ES-I3 (cell line): ENCODE results near the gene CSNK1D.

Experiments
- H3K36me3 ChIP-seq: 2 replicates; pipeline ENCODE4 v1.6.1; 2013; ENCODE audit warnings: mild to moderate bottlenecking, low read length, control low read depth, moderate library complexity; ENCODE audit not compliant: insufficient read depth
- H3K4me1 ChIP-seq: 2 replicates; pipeline ENCODE4 v1.6.1; 2013; ENCODE audit warnings: mild to moderate bottlenecking, control low read depth, low read length; ENCODE audit not compliant: insufficient read depth
- H3K9ac ChIP-seq: 2 replicates; pipeline ENCODE4 v1.6.1; 2013; ENCODE audit warnings: low read depth, mild to moderate bottlenecking, low read length, moderate library complexity
- H3K9me3 ChIP-seq: 2 replicates; pipeline ENCODE4 v1.6.1; 2013; ENCODE audit warnings: mild to moderate bottlenecking, low read length, moderate library complexity; ENCODE audit not compliant: control insufficient read depth, insufficient read depth

Gene CSNK1D

GRCh38 chr17:82232322-82232820 lies 41.1 kb downstream of the CSNK1D start:
- Histone ChIP-seq H3K9me3 (no peaks in the 10 kb centered on the region), H3K4me1 (peaks cover 5% of the 10 kb centered on the region; the same call in 1 of the 2 replicates), H3K9ac (peak overlapping the region; percentile 84), H3K36me3 (no peaks in the 10 kb centered on the region)

- peaks cover 5% of the 10 kb centered on the region; the same call in 1 of the 2 replicates for H3K4me1 ChIP-seq
- H3K9ac ChIP-seq, result peak overlapping the region; percentile 84
- H3K36me3 ChIP-seq, result no peaks in the 10 kb centered on the region
- H3K9me3 ChIP-seq, result no peaks in the 10 kb centered on the region
Measured at GRCh38 chr17:82231562-82232321, 41.8 kb downstream of the CSNK1D start.

- Histone ChIP-seq H3K4me1 (peaks cover 5% of the 10 kb centered on the region; the same call in 1 of the 2 replicates), H3K9me3 (no peaks in the 10 kb centered on the region), H3K9ac (peak overlapping the region; percentile 84), H3K36me3 (no peaks in the 10 kb centered on the region)
Measured at GRCh38 chr17:82231312-82231561, 42.3 kb downstream of the CSNK1D start.

GRCh38 chr17:82230609-82231311 lies 42.7 kb downstream of the CSNK1D start:
- Histone ChIP-seq H3K9ac (peak overlapping the region; percentile 84), H3K9me3 (no peaks in the 10 kb centered on the region), H3K4me1 (no peaks in the 10 kb centered on the region; the same call in 1 of the 2 replicates), H3K36me3 (no peaks in the 10 kb centered on the region)

- Histone ChIP-seq H3K36me3 (no peaks in the 10 kb centered on the region), H3K9me3 (no peaks in the 10 kb centered on the region), H3K4me1 (no peaks in the 10 kb centered on the region; the same call in 1 of the 2 replicates), H3K9ac (peak overlapping the region; percentile 59; the same call in 1 of the 2 replicates)
Measured at GRCh38 chr17:82229698-82230608, 43.5 kb downstream of the CSNK1D start.

- Histone ChIP-seq H3K9ac (peak within 1 kb of the TSS; percentile 59; the same call in 1 of the 2 replicates), H3K4me1 (no peaks in the 10 kb centered on the region; the same call in 1 of the 2 replicates), H3K9me3 (no peaks in the 10 kb centered on the region)
Measured at GRCh38 chr17:82228842-82229697, 44.4 kb downstream of the CSNK1D start, which contains the start of gene SLC16A3. SLC16A3 (plus strand) TSS chr17:82229042; CDS start chr17:82236009, 6,967 bp downstream.

GRCh38 chr17:82228278-82228841 lies 45.1 kb downstream of the CSNK1D start:
- Histone ChIP-seq H3K9me3 (no peaks in the 10 kb centered on the region), H3K36me3 (no peaks in the 10 kb centered on the region), H3K9ac (peak overlapping the region; percentile 59; the same call in 1 of the 2 replicates), H3K4me1 (no peaks in the 10 kb centered on the region; the same call in 1 of the 2 replicates)

More at GRCh38 chr17:82228842-82229697, 44.4 kb downstream of the CSNK1D start, which contains the start of gene SLC16A3:
- H3K36me3 ChIP-seq, result no peaks in the 10 kb centered on the region

GRCh38 chr17:82227629-82228277 lies 45.7 kb downstream of the CSNK1D start:
- Histone ChIP-seq H3K4me1 (no peaks in the 10 kb centered on the region; the same call in 1 of the 2 replicates), H3K9ac (peak overlapping the region; percentile 59; the same call in 1 of the 2 replicates), H3K36me3 (no peaks in the 10 kb centered on the region), H3K9me3 (no peaks in the 10 kb centered on the region)

- Histone ChIP-seq H3K4me1 (no peaks in the 10 kb centered on the region; the same call in 1 of the 2 replicates), H3K36me3 (no peaks in the 10 kb centered on the region), H3K9me3 (no peaks in the 10 kb centered on the region), H3K9ac (no peak overlapping the region)
Measured at GRCh38 chr17:82226809-82227628, 46.5 kb downstream of the CSNK1D start.

GRCh38 chr17:82226146-82226808 lies 47.2 kb downstream of the CSNK1D start:
- Histone ChIP-seq H3K4me1 (no peaks in the 10 kb centered on the region; the same call in 1 of the 2 replicates), H3K9ac (no peak overlapping the region), H3K9me3 (no peaks in the 10 kb centered on the region), H3K36me3 (no peaks in the 10 kb centered on the region)

GRCh38 chr17:82225368-82226029 lies 48.0 kb downstream of the CSNK1D start:
- no peak overlapping the region for H3K9ac ChIP-seq
- no peaks in the 10 kb centered on the region; the same call in 1 of the 2 replicates for H3K4me1 ChIP-seq
- H3K36me3 ChIP-seq, result no peaks in the 10 kb centered on the region
- H3K9me3 ChIP-seq, result no peaks in the 10 kb centered on the region
